Left hindlimb (tissue), 1 donor: ENCODE measurements around the gene DCDC2C.

Experiments used
- DNase-seq: peaks from one replicate; pipeline ENCODE4 v3.0.0-alpha.2; 2018

DCDC2C gene

DNA sequence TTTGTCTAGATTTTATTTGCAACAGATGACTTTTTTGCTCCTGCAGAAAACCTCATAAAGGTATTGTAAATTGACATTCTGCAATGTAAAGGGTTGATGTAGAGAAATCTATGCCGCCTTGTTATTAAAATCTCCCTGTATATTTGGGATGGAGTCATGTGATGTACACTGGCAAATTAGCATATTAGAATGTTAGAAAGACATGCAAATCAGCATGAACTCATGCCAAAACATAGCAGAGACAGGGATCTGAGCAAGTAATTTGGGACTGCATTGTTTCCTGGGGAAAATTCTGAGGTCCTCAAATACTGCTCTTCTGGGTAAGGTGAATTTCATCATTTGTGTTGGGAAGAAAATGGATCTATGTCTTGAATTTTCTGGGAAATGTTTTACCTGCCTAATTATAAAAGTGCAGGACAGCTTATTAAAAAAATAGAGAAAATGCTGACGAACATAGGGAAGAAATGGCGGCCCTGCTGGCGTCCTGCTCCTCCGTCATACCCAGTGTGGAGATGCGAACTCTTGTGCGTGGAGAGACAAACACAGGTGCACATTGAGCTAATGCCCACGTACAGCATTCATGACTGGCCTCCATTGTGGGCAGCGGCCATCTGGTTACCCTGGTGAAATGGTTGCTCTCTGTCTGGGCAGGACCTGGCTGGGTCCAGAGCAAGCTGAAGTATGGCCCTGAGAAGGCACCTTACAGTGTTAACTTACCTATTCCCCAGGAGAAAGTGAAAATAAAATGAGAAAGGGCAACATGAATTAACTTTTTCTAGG lies 29.1 kb upstream of the DCDC2C start:
- no peak for DNase-seq

DNA sequence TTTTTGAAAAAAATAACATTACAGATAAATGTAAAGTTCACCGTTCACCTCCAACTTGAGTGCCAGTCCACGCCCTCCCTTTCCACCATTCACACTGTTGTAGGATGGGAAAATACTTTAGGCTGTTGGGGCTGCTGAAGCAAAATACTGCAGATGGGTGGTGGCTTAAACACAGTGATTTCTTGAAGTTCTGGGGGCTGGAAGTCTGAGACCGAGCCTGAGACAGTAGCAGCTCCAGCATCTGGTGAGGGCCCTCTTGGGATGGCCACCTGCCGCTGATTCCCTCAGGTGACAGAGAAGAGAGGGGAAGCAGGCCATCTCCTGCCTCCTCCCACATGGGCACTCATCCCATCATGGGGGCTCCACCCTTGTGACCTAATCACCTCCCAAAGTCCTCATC lies 27.7 kb upstream of the DCDC2C start:
- DNase-seq, result no peak

DNA sequence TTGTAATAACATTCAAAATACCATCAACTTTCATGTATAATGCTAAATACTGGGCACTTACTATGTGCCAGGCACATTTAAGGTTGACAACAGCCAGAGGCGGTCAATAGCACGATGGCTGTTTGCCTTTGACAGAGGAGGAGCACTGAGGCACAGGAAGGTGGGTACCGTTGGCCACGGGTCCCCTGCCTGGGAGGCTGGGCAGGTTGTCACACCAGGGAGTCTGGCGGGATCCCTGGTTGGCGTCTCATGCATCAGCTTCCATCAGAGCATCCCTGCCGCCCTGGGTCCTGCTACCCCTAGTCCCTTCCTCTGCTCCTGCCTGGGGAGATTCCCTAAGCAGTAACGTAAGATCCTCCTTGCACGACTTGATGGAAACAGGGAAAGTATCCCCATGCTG lies 25.9 kb upstream of the DCDC2C start:
- DNase-seq, result no peak

DNA sequence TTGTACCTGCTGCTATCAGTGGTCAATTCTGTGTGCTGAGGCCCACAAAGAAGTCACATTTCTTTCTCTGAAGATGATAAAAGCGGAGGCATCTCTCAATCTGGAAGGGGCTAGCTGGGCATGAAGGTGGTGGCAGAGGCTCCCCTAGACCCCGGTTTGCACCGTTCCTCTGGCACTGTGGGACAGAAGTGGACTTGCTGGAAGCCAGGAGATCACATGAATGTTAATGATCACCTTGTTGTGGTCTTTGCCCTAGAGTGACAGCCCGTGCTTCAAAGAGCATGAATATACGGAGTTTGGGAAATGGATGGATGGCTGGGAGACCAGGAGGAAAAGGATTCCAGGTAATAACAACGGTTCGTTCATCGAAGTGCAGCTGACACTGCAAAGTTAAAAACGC lies 25.2 kb upstream of the DCDC2C start:
- DNase-seq, result no peak

DNA sequence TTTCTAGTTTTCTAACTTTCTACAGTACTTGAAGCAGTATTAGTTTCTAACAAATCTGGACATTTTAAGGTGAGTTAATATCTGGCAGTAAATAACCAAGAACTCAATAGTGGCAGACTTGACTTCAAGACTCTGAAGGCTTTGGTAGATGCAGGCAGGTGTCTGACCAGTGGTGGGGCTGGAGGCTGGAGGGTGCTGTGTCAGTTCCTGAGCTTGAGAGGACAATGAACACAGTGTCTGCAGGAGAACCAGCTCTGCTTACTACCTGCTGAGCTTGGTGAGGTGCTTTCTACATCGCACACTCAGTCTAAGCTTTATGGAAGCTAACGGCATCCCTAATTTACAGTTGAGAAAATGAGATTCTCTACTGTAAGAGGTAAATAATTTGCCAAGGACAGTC lies 24.2 kb upstream of the DCDC2C start:
- DNase-seq, result no peak

DNA sequence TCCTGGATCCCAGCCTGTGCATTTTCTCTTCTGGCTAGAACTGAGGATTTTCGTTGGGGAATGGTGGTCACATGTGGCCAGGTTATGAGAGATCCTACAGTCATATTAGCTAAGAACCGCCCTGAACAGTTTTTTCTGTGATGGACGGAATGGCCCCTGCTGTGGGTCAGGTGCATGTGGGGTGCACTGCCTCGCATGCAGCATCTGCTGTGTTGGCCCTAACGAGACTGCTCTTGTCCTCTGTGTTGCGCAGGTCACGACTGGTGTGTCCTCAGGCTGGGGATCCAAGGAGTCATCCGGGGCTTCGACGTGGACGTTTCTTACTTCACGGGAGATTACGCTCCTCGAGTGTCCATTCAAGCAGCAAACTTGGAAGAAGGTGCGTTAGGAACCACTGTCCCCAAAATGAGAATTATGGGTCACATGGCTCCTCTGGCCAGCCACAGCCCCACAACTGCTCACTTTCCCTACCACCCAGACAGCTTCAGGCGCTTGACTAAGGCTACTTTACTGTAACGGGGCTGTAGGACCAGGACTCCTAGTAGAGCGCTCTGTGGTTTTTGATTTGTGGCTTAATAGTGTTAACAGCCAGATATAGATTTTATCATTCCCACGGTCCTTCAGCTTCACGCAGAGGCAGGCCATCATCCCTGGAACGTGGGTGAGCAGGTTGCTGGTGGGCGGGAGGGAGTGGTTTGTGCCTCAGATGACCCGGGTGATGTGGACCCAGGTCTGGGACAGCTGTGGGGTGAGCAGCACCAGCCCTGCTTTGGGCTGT lies 23.6 kb upstream of the DCDC2C start:
- DNase-seq, result no peak

DNA sequence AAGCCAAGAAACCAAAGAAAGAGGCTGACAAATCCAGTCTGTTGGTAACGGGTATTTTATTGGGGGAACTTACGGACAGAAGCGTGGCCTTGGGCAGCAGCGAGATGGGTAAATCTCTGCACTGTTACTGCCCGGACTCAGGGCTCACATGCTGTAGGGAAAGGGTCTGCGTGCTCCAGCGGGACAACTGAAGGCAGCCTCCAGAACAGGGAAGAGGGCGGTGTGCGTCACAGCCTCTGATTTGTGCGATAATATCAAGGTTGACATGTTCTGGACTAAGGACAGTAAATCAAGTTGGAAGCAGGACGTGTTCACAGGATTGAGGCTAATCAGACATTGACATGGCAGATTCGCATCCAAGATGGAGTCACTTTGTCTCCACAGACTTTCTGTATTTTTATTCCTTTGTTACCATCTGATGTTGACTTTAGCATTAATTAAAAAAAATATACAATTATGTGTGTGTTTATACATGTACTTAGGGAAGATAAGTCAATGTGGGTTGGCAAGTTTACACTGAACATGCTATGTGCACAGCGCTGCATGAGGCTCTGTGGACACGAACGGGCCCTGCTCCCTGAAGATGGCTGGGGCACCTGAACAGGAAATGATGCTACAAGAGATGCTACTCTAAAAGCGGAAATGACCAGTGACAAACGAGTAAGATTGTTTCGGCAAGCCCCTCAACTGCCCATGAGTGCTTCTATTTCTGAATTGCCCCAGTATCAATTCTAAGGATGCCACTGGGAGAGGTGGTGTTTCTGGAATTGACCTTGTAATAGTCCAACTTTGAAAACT lies 22.6 kb upstream of the DCDC2C start:
- no peak for DNase-seq

DNA sequence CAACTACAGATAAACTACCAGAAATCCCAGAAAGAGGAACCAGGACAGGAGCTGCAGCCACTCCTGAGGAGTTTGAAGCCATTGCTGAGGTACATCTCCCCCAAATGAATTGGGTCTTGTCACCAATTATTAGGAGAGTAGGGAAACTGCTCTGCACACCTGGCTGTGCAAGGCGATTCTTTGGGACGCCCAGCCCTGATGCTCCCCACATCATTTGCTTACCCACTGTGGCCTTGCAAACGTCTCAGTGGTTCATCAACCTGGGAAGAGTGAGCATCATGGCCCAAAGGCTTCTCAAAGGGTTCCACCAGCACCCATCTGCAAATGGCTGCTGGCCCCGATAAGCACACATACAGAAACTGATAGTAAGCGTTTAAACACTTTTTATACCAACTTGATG lies 21.8 kb upstream of the DCDC2C start:
- DNase-seq, result no peak

DNA sequence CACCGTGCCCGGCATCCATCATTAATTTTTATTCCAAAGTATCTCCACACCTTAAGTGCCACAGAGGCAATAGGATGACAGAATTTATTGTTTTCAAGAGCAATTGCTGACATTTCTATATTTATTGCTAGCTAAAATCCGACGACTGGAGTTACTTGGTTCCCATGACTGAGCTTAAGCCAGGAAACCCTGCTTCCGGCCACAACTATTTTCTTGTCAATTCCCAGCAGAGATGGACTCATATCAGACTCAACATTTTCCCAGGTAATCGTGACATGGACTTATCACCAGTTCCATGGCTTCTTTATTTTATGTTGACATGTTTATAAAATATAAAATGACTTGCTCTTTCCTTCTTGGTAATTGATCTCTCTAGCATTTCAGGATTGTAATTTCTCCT lies 20.6 kb upstream of the DCDC2C start:
- no peak for DNase-seq

DNA sequence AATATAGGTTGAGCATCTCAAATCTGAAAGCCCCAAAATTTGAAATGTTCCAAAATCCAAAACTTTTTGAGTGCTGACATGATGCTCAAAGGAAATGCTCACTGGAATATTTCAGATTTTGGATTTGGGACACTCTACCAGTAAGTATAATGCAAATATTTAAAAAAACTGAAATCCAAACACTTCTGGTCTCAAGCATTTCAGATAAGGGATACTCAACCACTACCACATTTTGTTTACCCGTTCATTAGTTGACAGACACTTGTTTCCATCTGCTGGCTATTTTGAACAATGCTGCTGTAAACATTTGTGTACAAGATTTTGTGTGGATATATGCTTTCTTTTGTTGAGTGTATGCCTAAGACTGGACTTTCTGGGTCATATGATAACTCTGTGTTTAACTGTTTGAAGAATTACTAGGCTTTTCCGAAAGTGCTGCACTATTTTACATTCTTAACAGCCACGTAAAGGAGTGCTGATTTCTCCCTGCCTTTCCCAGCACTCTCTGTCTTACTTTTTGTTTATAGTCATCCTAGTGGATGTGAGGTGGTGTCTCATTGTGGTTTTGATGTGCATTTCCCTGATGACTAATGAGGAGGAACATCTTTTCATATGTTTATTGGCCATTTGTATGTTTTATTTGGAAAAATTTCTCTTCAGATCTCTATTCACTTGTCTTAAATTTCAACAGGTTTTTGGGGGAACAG lies 19.5 kb upstream of the DCDC2C start:
- DNase-seq, result no peak

DNA sequence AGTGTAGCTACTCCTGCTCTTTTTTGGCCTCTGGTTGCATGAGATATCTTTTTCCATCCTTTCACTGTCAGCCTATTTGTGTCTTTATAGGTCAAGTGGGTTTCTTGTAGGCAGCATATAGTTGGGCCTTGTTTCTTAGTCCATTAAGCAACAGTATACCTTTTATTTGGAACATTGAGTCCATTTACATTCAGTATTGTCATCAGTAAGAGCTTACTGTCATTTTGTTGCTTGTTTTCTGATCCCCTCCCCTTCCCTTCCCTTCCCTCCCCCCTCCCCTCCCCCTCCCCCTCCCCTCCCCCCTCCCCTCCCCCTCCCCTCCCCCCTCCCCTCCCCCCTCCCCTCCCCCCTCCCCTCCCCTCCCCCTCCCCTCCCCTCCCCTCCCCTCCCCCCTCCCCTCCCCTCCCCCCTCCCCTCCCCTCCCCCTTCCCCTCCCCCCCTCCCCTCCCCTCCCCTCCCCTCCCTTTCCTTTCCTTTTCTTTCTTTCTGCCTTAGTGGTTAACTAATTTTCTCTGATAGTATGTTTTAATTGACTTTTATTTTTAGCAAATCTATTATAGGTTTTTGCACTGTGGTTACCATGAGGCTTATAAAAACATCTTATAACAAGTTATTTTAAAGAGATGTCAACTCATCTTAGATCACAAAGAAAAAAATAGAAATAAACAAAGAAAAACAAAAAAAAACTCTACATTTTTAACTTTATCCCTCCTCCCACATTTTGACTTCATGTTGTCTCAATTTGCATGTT lies 13.2 kb upstream of the DCDC2C start:
- no peak for DNase-seq

DNA sequence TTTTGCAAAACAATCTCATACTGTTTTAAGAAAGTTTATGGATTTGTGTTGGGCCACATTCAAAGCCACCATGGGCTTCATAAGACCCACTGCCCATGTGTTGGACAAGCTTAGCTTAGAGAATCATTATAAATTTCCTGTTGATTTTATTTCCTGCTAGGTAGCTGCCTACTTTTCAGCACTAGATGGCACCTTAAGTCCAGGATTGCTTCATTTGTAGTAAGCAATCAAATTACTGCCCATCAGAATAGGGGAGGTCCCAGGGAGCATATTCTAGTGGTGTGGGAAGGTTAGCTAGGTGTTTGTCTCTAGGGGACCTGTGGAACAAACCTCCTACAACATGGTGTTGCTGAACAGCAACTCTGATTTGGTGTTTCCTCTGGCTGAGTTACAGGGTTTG lies 11.0 kb upstream of the DCDC2C start:
- DNase-seq, result no peak

DNA sequence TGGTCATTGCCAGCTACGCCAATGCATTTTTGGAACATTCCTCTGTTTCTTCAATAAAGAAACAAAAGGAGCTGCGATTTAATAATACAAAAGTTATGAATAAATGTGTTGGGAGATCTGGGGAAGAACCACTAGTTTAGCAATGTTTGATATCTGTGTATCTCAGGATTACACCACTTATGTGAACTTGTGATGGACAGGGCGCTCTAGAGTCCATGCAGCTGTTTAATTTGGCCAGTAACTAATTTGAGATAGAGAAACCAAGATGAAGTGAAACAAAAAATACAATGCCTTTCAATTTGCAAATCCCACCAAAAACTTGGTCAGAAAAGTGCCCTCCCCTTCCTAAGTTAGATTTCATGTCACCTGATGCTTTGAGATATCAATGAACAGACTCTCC lies 6.8 kb upstream of the DCDC2C start:
- DNase-seq, result no peak

DNA sequence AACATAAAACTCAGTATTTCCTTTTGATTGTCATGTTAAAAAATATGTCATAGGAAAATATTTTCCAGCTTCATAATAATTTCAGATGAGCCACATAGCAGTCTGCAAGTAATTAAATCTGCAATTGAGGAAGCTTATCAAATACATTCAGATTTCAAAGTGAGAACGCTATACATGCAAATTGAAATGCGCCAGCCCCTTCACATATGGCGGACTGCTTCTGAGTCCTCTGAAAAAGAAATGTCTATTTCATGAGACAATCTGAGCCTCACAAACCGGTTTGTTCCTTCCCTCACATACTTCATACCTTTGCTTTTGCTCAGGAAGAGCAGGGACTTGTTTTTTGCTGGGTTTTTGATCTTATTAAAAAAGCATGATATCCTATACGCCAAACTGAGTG lies 2.3 kb upstream of the DCDC2C start:
- no peak for DNase-seq

DNA sequence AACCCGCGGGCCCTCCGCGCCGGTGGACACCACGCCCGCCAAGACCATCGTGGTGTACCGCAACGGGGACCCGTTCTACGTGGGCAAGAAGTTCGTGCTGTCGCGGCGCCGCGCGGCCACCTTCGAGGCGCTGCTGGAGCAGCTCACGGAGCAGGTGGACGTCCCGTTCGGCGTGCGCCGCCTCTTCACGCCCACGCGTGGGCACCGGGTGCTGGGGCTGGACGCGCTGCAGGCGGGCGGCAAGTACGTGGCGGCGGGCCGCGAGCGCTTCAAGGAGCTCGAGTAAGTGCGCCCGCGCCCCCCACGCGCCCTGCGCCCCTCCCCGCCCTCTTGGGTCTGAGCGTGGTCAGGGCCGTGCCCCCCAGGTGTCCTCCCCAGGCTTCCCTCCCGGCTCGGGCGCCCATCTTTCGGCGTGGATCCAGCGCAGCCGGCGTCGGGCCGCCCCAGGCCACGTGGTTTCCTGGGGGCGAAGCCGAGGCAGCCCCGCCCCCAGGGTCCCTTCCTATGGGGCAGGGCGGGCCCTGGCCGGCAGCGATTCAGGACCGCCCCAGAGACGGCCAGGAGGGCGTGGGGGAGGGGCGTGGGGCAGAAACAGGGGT lies 481 bp downstream of the DCDC2C start:
- DNase-seq, result no peak

DNA sequence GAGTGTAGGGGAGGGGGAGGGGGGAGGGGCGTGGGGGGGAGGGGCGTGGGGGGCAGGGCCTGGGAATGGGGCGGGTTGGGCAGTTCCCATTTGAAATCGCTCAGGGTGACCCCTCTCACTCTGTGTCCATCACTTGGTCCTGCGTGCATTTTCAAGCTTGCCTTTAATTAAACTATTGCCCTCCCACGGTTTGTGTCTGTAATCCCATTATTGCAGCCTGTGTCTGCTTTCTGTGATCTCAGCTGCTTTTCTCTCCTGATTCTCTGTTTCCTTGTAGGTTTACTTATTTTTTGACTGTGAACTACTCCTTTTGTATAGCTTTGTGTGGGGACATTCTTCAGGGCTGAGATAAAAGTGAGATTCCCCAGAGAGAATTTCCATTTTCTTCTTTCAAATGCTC lies 1.3 kb downstream of the DCDC2C start:
- no peak for DNase-seq

DNA sequence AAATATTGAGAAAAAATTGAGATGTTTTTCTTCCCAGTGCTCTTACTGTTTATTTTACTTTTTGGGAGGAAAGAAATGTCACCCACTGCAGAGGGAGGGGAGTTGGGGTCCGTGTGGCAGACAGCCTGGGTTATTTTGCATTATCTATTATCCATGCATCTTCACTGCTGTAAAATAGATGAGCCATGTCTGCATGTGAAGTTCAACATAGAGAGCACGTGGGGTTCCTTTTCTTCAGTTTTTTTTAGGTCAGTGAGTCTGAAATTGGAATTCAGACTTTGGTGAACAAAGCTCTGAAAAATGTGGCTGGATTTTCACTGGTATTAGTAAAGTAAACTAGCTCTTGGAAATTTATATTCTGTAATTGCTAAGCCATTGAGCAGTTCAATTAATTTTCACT lies 2.4 kb downstream of the DCDC2C start:
- no peak for DNase-seq

DNA sequence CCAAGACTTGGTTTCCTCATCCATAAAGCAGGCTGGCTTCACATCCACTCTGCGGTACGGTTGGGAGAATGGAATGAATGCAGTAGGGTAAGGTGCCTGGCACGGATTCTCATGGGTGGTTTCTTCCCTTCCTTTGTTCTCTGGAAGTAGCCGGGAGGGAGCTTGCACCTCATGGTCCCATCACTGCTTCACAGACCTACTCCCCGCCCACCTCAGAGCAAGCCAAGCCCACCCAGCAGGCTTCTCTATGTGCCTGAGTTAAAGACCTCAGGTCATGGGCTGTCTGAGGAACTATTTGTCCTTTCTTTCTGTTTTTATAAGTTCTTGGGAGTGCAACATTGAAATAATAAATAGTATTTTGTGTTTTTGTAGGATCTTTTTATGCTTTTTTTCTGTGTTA lies 3.5 kb downstream of the DCDC2C start:
- DNase-seq, result no peak

DNA sequence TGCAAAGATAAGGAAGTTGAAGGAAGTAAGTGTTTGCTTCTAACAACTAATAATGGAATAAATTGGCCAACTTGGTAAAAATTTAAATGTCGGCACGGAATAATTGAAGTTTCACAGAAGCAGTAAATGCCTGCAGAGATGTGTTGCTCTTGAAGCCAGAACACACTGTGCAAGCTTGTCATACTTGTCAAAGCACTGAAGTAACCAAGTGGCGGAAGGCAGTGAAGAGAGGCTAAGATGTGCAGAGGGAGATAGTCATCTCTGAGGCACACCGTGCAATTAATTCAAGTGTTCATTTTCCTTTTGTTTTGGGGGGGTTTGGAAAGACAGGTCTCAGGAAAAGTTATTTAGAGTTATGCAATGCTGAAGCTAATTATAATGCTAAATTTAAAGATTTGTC lies 5.2 kb downstream of the DCDC2C start:
- no peak for DNase-seq

DNA sequence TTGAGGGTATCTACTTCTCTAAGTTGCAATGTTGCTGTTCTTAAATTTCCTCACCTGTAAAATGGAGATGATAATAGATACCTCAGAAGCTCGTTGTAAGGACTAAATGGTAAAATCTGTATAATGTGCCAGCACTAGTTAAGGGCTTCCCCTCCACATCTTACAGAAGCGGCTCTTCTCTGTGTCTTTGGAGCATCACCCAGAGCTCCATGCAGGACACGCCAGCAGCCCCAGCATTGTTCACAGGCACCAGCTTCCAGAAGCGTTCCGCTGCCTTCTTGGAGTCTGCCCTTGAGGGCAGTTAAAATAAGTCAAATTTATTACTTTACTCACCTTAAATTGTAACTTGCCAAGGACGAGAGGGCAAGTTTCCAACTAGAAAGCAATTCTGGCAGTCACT lies 5.8 kb downstream of the DCDC2C start:
- no peak for DNase-seq

DNA sequence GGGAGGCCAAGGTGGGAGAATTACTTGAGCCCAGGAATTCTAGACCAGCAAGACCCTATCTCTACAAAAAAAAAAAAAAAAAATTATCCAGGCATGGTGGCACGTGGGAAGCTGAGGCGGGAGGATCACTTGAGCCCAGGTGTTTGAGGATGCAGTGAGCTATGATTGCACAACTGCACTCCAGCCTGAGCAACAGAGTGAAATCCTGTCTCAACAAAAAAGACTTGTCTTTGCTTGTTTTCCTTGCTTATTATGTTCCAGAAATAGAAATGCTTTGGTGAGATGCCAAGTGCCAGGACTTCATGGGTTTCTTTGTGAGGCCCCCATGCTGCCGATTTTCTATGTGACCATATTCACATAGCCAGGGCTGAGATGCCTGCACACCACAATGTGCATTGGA lies 9.0 kb downstream of the DCDC2C start:
- DNase-seq, result no peak
